ENCODE data around the gene LRRC8E. TPM values are rescaled to one million over a fixed set of nuclear protein-coding genes. Genes with fewer than 3 reads are reported as not detected.

The LRRC8E gene
- polyA plus RNA-seq, 1 experiment, result 8.6 TPM

- DNase-seq (ENCODE audit: low read depth), result no peak
- TF ChIP-seq CTCF (IDR thresholded peaks at IDR 0.05; ENCODE audit: insufficient read depth, low read depth, low read length), result no peak
- Histone ChIP-seq H3K4me3 (ENCODE audit: low read depth, low read length) (no peak overlapping the region), H3K36me3 (ENCODE audit: control insufficient read depth, insufficient read depth, low read length) (no peaks in the 10 kb centered on the region; the same call in 1 of the 2 replicates), H3K27me3 (ENCODE audit: control insufficient read depth, insufficient read depth, low read length) (no peaks in the 10 kb centered on the region)
- ChIA-PET CTCF (interaction anchor here (3.1 kb wide), 1 partner anchor 14 kb away, joined by 19 read pairs; no protein-coding TSS in a partner anchor), POLR2A (no interaction called here)
Observed at GRCh38 chr19:7855426-7856108, 32.7 kb upstream of the LRRC8E start.

GRCh38 chr19:7856109-7856591, 32.2 kb upstream of the LRRC8E start:
- POLR2A ChIA-PET, result no interaction called here
- no peak for DNase-seq (ENCODE audit: low read depth)
- no peak for TF ChIP-seq CTCF (IDR thresholded peaks at IDR 0.05; ENCODE audit: insufficient read depth, low read depth, low read length)
- no peaks in the 10 kb centered on the region; the same call in 1 of the 2 replicates for H3K36me3 ChIP-seq (ENCODE audit: control insufficient read depth, insufficient read depth, low read length)
- H3K27me3 ChIP-seq (ENCODE audit: control insufficient read depth, insufficient read depth, low read length), result no peaks in the 10 kb centered on the region
- CTCF ChIA-PET, result no interaction called here
- no peak overlapping the region for H3K4me3 ChIP-seq (ENCODE audit: low read depth, low read length)

- ChIA-PET POLR2A (no interaction called here), CTCF (interaction anchor here (0.8 to 2.8 kb wide), 3 partner anchors 11 to 25 kb away, joined by 3 to 13 read pairs (median 6); no protein-coding TSS in a partner anchor)
- DNase-seq (ENCODE audit: low read depth), result no peak
- TF ChIP-seq CTCF (IDR thresholded peaks at IDR 0.05; ENCODE audit: insufficient read depth, low read depth, low read length), result no peak
- Histone ChIP-seq H3K36me3 (ENCODE audit: control insufficient read depth, insufficient read depth, low read length) (no peaks in the 10 kb centered on the region; the same call in 1 of the 2 replicates), H3K4me3 (ENCODE audit: low read depth, low read length) (no peak overlapping the region), H3K27me3 (ENCODE audit: control insufficient read depth, insufficient read depth, low read length) (no peaks in the 10 kb centered on the region)
Observed at GRCh38 chr19:7856679-7857663, 31.3 kb upstream of the LRRC8E start.

- POLR2A ChIA-PET, result no interaction called here
- Histone ChIP-seq H3K27me3 (ENCODE audit: control insufficient read depth, insufficient read depth, low read length) (no peaks in the 10 kb centered on the region), H3K4me3 (ENCODE audit: low read depth, low read length) (no peak overlapping the region), H3K36me3 (ENCODE audit: control insufficient read depth, insufficient read depth, low read length) (no peaks in the 10 kb centered on the region; the same call in 1 of the 2 replicates)
- TF ChIP-seq CTCF (IDR thresholded peaks at IDR 0.05; ENCODE audit: insufficient read depth, low read depth, low read length), result no peak
- CTCF ChIA-PET, result interaction anchor here (0.8 to 2.8 kb wide), 4 partner anchors 11 to 86 kb away, joined by 3 to 13 read pairs (median 5); partner anchors contain the start of gene TIMM44
- no peak for DNase-seq (ENCODE audit: low read depth)
Observed at GRCh38 chr19:7857727-7858108, 30.6 kb upstream of the LRRC8E start.

Measured in BJ (cell line).